HG03457 (cell line): ENCODE data around the gene ASB6.
"Not testable (repeated sequence)": the region's sequence is repeated elsewhere in the genome, so short reads cannot be mapped to it uniquely, and the experiment has no call there.

ENCODE experiments used
- ATAC-seq: cut with Tn5 transposase; IDR thresholded peaks from one replicate; pipeline ENCODE4 v1.9.1; 2021; ENCODE audit warnings: moderate number of reproducible peaks; ENCODE audit not compliant: unreplicated experiment

ASB6 gene

DNA sequence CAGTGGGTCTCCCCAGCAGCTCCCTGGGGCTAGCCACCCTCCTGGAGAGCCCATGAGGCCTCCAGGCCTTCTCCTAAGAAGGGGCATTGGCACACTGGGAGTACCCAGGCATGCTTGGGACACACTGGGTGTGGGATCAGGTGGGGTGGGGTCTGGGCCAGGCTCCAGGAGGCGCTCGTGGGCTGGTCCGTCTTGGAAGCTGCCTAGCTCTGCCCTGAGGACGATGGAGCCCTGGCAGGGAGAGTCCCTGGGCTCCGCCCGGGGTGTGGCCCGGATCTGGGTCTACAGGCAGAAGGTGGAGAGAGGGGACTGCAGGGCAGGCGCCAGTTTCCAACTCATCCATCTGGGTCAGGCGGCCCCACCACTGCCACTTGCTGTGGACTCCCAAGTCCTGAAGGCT, 25.9 kb upstream of the ASB6 start:
- no peak for ATAC-seq

DNA sequence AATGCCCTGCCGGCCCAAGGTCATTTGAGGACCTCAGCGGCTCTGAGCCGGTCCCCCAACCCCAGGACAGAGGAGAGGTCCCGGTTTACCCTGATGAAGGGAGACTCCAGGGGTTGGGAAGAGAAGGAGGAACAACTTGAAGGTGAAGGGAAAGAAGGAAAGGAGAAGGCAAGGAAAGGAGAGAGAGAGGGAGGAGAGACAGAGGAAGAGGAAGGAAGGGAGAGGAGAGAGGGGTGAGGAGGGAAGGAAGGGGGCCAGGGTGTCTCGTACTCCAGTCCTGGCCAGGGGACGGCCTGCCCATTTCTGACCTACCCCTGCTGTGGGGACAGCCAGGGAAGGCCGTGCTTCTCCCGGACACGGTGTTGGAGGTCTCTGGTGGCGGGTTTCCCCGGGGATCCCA, 25.4 kb upstream of the ASB6 start:
- no peak for ATAC-seq

DNA sequence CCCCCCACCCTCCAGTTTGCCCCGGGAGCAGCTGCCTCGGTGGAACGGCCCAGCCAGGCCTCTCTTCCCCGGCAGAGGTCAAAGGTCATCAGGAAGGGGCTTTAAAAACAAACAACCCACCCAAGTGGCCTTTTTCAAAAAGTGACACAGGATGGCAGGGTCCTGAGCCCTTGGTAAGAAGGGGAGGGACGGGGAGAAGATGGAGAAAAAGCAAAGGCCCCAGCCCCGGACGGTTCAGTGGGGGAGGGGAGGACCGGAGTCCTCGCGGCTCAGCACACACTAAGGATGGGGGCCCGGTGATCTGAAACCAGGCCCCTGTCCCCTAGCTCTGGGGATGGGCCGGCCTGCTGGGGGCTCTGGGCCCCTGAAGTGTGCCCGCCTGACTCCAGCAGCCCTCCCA, 24.6 kb upstream of the ASB6 start:
- ATAC-seq = no peak

DNA sequence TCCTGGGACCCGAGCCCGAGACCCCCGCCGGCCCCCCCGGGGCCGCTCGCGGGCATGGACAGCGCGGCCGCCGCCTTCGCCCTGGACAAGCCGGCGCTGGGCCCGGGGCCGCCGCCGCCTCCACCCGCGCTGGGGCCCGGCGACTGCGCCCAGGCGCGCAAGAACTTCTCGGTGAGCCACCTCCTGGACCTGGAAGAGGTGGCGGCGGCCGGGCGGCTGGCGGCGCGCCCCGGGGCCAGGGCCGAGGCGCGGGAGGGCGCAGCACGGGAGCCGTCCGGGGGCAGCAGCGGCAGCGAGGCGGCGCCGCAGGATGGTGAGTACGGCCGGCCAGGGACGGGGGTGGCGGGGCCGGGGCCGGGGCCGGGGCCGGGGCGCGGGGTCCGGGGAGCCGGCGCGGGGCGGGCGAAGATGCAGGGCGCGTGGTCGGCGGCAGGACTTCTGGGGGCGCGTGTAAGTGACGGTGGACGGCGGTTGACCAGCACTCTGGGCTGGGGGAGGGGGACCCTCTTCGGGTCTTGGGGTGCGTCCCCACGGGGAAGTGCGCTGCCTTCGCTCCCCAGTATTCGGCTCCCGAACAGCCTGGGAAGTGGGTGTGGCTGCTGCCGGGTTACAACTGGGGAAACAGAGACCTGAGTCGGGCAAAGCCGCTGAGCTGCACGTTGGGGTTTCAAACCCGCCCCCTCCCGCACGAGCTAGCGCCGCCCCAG, 24.0 kb upstream of the ASB6 start:
- ATAC-seq = no peak

DNA sequence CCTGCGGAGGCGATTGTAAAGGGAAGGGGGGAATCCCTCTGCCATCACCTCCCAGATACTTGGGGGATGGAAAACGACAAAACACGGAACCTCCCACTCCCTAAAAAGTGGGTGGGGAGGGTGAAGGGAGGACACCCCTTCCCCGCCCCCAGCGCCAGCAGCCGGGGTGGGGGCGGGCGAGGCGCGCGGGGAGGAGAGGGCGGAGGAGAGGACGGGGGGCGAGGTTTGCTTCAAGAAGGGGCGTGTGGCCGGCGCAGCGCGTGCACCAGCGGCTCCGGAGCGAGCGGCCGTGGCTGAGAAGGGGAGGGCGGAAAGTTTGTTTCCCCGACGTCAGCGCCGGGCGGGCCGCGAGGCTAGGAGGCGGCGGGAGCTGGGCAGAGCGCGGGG, 23.4 kb upstream of the ASB6 start, which contains the start of gene PRRX2:
Gene PRRX2 (plus strand): TSS at position 259 of the 387 bp plus-strand sequence. CDS start 221 bp downstream, outside the sequence.
- no peak for ATAC-seq

DNA sequence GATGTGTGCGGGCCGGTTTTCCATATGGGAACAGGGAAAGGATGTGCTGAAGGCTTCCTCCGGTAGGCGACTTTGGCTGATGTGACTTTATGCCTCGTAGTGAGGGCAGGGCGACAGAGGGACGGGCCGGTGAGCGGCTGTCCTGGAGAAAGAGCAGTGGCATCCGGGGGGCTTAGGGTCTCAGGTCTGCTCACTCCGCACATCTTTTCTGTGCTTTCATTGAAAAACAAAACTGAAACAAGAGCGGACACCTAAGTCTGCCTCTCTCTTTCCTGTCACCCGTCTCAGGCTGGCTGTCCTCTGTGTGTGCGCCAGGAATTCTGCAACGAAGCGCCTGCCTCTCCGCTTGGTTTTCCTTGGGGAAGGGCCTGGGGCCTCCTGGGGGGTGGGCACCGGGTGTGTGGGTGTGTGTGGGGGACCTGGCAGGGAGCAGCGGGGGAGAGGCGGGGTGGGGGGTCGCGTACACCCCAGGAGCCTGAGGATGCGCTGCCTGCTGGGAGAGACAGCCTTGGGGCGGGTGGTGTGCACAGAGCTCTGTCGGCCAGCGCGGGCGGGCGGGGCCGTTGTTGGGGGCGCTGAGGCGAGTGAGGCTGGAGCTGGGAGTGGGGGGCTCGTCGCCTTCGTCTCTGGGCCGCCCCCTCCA, 22.9 kb upstream of the ASB6 start:
- no peak for ATAC-seq

DNA sequence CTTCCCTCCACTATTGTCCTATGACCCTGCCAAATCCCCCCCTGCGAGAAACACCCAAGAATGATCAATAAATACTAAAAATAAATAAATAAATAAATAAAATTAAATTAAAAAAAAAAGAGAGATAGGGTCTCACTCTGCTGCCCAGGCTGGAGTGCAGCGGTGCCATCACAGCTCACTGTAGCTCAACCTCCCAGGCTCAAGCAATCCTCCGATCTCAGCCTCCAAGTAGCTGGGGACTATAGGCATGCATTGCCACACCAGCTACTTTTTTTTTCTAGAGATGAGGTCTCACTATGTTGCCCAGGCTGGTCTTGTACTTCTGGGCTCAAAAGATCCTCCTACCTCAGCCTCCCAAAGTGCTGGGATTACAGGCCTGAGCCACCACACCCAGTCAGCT, 20.3 kb upstream of the ASB6 start:
- not testable (repeated sequence) for ATAC-seq

DNA sequence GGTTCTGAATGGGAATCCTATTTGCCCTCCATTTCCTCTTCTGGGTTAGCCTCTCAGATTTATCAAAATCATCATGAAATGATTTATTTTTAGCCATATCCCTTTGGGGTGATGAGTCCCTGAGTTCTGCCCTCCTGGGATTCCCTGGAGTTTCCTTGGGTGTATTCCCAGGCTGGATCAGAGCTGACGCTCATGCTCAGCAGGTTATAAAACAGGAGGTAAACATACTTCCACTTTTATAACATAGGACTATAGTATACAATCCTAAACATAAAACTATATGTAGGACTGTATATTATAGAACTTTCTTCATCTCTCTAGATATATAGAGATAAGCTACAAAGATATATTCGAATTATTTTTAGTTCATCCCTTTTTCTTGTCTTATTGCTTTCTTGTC, 19.1 kb upstream of the ASB6 start:
- no peak for ATAC-seq

DNA sequence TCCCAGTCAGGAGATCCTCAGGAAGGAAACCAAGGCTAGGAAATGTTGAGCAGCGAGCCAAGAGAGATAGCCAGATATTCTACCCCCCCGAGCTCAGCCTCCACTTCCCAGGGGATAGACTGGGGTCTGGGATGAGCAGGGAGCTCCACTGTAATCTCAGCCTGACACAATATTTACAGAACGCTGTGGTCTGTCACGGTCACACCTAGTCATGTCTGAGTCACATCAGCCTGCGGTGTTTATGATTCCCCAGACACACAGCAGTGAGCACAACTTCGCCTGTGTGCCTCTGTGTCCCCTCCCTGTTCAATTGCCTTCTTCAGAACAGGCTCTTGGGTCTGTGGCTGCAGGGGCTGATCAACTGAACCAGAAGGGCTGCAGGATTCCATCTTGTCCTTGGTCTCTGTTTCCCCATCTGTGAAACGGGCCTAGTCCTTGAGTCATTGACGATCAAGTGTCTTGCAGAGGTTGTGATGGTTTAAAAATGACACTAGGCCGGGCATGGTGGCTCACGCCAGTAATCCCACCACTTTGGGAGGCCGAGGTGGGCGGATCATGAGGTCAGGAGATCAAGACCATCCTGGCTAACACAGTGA, 14.9 kb upstream of the ASB6 start:
- no peak for ATAC-seq

DNA sequence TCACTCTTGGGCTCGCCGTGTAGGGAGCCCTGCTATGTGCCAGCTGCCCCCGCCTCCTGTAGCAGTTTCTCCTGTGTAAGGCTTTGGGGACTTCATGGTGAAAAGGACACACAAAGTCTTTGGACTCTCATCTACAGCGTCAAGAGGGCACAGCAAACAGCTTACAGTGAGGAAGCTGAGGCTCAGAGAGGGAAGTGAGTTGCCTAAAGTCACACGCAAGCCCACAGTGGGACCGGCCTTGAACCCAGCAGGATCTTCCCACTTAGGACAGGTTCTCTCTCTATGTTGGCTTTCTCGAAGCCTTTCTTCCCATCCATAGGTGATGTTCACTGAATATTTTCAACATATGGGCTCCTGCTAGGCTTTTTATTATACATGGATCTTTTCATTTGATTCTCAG, 13.7 kb upstream of the ASB6 start:
- ATAC-seq = no peak

DNA sequence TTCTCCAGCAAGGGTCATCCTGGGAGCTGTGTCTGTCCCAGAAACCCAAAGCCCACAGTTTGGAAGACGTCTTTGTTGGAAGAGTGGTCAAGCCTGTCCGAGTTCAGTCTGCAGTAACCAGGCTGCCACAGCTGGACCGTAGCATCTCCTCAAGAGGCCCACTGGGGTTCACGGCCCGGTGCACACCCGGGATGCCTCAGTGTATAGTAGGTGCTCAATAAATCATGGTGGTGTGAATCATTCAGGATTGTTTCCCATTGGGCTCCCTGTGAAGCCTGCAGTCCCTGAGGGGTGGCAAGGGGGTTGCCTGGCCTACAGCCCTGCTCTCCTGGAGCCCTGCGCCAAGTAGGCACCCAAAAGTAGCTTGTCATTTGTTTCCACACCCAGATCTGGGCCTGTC, 13.2 kb upstream of the ASB6 start:
- ATAC-seq = no peak

DNA sequence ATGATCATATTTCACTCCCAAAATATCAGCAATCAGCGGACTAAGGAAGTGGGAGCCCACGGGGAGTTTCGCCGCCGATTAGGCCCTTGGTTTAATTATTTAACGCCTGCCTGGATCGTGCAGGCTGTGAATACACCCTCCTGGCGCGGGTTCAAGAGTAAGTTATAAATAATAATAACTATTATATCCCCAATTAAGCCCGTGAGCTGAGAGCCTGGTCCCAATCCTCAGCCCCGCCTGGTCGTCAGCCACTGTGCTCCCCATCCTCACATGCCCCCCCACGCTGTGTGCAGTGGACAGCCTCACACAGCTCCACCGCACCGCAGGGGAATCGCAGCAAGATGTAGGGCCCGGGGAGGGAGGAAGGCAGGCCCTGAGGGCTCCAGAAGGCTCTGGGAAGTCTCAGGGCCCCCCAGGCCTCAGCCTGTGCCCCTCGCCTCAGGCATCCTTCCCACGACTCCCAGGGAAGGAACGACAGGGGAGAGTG, 12.6 kb upstream of the ASB6 start:
- ATAC-seq = no peak

DNA sequence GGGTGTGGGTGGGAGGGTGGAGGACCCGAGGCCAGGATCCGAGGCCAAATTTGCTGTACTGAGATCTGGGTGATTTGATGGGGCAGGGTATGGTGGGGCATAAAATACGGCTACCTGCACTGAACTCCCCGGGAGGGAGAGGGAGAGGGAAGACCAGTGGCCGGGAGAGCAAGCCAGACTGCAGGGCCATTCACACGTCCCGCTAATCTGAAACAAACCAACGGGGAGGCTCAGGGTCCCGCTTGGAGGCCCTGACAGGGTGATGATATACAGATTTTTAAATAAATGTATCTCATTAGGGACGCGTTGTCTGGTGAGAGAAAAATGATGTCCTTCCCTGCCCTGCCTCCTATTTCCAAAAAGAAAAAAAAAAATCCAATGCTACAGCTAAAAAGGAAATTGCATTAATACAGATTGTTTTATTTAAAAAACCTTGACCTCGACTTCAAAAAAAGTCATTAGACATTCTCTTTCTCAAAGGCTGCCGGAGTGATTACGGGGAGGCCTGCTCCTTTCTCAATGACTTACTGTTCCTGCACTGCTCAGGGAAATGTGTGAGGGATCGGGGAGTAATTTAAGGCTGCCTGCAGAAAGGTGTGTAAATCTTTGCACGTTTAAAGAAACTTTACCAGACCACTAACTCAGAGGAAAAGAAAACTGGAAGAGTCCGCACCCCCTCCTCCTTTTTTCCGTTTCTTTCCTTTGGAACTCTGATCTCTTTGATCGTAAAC, 12.0 kb upstream of the ASB6 start:
- no peak for ATAC-seq

DNA sequence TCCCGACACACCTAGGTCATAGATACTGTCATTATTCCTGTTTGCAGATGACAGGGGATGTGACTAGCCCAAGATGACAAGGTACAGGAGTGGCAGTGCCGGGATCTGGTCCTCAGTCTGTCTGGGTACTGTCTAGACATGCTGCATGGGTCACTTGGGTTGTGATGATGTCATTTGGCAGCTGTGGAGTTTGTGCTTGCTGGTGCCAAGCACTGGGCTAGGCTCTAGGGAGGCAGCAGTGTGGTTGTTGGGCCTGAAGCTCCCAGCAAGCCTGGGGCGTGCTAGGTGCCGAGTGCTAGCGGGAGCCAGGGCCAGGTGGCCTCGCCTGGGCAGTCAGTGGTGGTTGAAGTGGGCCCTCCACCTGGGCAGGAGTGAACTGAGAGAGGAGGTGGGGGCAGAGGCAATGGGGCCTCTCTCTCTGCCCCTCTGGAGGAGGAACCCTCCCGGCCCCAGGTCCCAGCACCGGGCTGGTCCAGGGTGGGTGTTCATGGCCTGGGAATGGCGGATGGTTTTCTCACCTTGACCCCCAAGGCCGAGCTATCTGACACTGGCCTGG, 8.8 kb upstream of the ASB6 start:
- ATAC-seq = no peak

DNA sequence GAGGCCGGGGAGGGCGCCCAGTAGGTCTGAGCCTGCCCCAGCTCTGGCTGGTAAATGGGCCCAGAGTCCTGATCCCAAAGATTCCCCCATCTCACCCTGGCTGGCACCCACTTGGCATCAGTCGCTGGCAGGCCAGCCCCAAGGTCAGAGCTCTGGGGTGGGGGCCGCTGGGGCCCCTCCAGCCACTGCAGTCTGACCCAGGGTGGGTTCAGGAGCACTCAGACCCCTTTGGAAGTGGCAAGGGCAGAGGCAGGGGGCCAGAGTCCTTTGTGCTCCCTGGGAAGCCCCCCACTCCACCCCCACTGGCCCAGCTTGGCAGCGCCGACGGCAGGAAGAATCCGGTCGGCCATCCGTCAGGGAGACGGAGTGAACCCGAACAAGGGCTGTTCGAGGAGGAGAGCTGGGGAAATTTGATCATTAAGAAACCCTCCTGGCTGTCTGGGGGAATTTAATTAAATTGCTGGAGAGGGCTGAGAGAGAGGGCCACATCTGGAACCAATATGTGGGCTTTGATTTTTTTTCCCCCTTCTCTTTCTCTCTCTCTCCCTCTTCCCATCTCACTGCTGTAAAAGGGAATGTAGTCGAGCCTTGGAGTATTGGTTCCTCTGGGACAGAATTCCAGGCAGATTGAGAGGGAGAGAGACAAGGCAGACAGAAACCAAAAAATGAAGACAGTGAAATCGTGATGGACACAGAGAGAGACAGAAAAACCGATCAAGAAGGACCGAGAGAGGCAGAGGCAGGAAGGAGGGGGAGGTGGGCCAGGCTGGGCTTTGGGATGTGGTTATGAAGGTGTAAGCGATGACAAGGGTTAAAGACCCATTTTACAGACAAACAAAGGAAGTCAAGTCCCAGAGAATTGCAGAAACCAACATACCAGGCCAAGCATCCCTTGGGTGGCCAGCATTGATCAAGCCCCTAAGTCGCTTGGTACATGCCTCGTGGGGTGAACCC, 8.1 kb upstream of the ASB6 start:
- ATAC-seq = no peak

DNA sequence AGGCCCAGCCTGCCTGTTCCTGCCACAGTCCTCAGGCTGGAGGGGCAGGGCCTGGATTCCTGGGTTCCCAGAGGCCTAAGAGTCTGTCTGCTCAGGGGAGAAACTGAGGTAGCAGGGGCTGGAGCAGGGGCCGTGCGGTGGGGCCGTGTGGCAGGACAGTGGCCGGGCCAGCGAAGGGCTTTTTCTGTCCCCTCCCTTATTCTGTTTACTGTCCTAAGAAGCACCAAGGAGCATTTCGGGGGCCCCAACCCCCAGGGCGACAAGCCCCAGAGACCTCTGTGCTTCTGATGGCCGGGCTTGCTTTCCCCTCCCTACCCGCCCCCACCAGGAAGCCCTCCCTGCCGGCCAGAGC, 6.8 kb upstream of the ASB6 start:
- ATAC-seq = no peak

DNA sequence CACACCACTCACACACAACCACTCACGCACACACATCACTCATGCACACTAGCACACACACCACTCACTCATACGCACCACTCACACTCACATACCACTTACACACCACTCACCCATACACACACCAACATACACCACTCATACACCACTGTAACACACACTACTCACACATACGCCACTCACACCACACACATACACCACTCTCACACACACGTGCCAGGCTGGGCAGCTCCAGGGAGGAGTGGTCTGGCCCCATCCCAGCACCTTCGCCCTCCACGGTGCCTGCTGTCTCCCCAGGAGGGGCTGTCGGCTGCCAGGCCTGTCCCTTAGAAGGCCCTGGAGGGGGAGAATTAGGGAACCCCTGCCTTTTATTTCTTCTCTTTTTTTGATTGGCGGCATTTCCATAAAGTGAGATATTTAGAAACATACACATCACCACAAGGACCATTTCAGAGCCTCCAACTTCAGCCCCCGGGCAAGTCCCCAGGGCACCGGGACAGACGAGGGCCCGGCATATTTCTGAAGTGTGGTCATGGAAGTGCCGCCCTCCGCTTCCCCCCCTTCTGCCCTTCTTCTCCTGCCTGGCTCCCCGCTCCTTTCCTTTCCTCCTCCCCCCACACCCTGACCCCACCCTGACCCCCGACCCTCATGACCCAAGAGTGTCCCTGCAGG, 6.3 kb upstream of the ASB6 start:
- no peak for ATAC-seq

DNA sequence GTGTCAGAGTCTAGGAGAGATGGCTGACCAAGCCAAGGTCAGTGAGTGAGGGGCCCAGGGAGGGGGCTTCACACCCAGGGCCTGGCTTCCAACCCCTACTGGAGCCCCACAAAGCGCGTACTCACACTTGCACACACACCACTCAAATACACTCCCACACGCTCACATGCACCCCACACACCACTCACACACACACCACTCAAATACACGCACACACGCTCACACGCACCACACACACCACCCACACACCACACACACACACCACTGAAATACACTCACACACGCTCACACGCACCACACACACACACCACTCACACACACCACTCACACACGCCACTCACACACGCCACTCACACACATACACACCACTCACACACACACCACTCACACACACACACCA, 5.7 kb upstream of the ASB6 start:
- ATAC-seq = no peak

DNA sequence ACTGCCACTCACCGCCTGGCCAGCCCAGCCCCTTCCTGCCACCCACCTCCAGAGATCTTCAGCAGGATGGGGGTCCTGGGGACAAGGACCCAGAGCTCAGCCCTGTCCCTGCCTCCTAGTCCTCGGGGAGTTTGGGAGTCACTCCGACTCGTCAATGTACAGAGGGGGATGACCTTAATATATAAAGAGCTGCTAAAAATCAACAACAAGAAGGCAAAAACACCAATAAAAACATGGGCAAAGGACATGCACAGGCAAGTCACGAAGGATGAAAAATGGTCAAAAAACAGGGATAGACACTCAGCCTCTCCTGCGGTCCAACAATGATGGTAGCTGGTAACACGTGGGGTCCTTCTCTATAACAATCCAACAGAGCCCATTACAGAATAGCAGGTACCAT, 4.7 kb upstream of the ASB6 start:
- no peak for ATAC-seq

DNA sequence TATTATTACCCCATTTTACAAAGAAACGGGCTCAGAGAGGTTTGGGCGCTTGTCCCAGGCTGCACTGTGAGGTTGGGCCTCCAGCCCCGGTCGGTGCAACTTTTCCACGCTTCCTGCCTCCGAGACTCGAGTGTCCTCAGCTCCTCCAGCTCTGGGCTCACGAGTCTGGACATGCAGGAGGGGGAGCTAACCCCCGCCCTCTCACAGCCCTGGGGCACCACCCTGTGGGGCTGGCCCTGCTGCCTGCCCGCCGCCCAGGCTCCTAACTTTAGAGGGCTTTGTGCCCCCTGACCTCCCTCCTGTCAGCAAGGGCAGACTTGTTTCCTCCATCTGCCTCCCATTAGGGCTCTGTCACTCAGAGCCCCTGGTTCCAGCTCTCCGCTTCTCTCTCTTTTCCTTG, 4.3 kb upstream of the ASB6 start:
- ATAC-seq = no peak
